Caco-2 (cell line): ENCODE results near the gene MAP3K8. TPM values are rescaled to one million over a fixed set of nuclear protein-coding genes. Genes with fewer than 3 reads are reported as not detected.

ENCODE experiments used
- BruUV-seq: library from RNA; stranded (reverse); fragments of 400-500 nt; replicated peaks from 2 replicates; lab custom pipeline; 2021; lab: Mats Ljungman, UMichigan
- CTCF ChIA-PET: fragments of 300-600 bp; sonication (Branson Sonifier 250); formaldehyde crosslinking; loops from one replicate; lab custom pipeline; 2022; ENCODE audit warnings: antibody characterized with exemption; lab: Charles Lee
- POLR2A ChIA-PET: fragments of 300-600 bp; sonication (Branson Sonifier 250); formaldehyde crosslinking; loops from one replicate; lab custom pipeline; 2022; ENCODE audit warnings: antibody characterized with exemption; lab: Charles Lee
- DNase-seq, 2 experiments: peaks; one replicate each; pipeline versions ENCODE4 v3.0.0 to v3.0.0-alpha.2; 2020 to 2022
- H3K27me3 ChIP-seq: replicated peaks from 2 replicates; pipeline ENCODE4 v1.6.0; 2011; ENCODE audit warnings: low read length; ENCODE audit not compliant: control insufficient read depth, insufficient read depth
- H3K36me3 ChIP-seq: 2 replicates; pipeline ENCODE4 v1.5.1; 2011; ENCODE audit warnings: low read length; ENCODE audit not compliant: control insufficient read depth, insufficient read depth
- H3K4me1 ChIP-seq: fragments of 250-450 bp; sonication (Bioruptor Pico); 2 replicates; pipeline ENCODE4 v1.5.1; 2020; ENCODE audit warnings: mild to moderate bottlenecking
- H3K4me3 ChIP-seq: 2 replicates; pipeline ENCODE4 v1.5.1; 2011; ENCODE audit warnings: low read depth, mild to moderate bottlenecking, control low read depth, low read length
- H3K9me3 ChIP-seq: fragments of 250-450 bp; sonication (Bioruptor Pico); 2 replicates; pipeline ENCODE4 v1.5.1; 2020; ENCODE audit warnings: mild to moderate bottlenecking, moderate library complexity
- H3K27ac Mint-ChIP-seq: one replicate; pipeline ENCODE4 v1.8.0; 2022; ENCODE audit warnings: mixed read lengths; ENCODE audit not compliant: unreplicated experiment
- H3K27me3 Mint-ChIP-seq: one replicate; pipeline ENCODE4 v1.8.0; 2022; ENCODE audit warnings: mixed read lengths; ENCODE audit not compliant: insufficient read depth, unreplicated experiment
- H3K36me3 Mint-ChIP-seq: one replicate; pipeline ENCODE4 v1.8.0; 2022; ENCODE audit warnings: mild to moderate bottlenecking, mixed read lengths; ENCODE audit not compliant: insufficient read depth, unreplicated experiment
- H3K4me1 Mint-ChIP-seq: one replicate; pipeline ENCODE4 v1.8.0; 2022; ENCODE audit warnings: low read depth, mixed read lengths; ENCODE audit not compliant: unreplicated experiment
- H3K4me3 Mint-ChIP-seq: one replicate; pipeline ENCODE4 v1.8.0; 2022; ENCODE audit warnings: mild to moderate bottlenecking, moderate library complexity, mixed read lengths; ENCODE audit not compliant: unreplicated experiment
- H3K9me3 Mint-ChIP-seq: one replicate; pipeline ENCODE4 v1.8.0; 2022; ENCODE audit warnings: mixed read lengths; ENCODE audit not compliant: unreplicated experiment
- CTCF ChIP-seq, 2 experiments: fragments of 200-600 bp in 1 of 2; IDR thresholded peaks; 1 replicate in 1 of 2; 2 replicates in 1 of 2; pipeline versions ENCODE4 v1.5.1 to v1.8.0; 2011 to 2022; ENCODE audit warnings: antibody characterized with exemption in 1 of 2, control low read depth in 1 of 2, inconsistent platforms in 1 of 2, low read depth in 1 of 2, low read length in 1 of 2, mild to moderate bottlenecking in 1 of 2, moderate library complexity in 1 of 2; ENCODE audit not compliant: insufficient read depth in 1 of 2, severe bottlenecking in 1 of 2, unreplicated experiment in 1 of 2
- intact Hi-C: fragments of 100-400 bp; cut with micrococcal nuclease; formaldehyde crosslinking; loops from one replicate; pipeline ENCODE4 v1.10.0; 2022; ENCODE audit not compliant: unreplicated experiment
- total RNA-seq: library from RNA; stranded (reverse); gene quantifications from 2 replicates; pipeline ENCODE4 v1.2.3, GENCODE V29; 2022

MAP3K8 gene
- total RNA-seq, 1 experiment from 2014 or later, result 17.9 TPM

GRCh38 chr10:30491204-30491915, 57.4 kb downstream of the MAP3K8 start:
- peaks cover 21% of the 10 kb centered on the region for H3K4me1 Mint-ChIP-seq
- CTCF ChIA-PET, result interaction anchor here (0.7 kb wide), 1 partner anchor 41 kb away, joined by 3 read pairs; no protein-coding TSS in a partner anchor
- peaks cover 9% of the 10 kb centered on the region for H3K9me3 Mint-ChIP-seq
- Histone ChIP-seq H3K36me3 (no peaks in the 10 kb centered on the region), H3K4me1 (no peaks in the 10 kb centered on the region), H3K9me3 (no peaks in the 10 kb centered on the region), H3K27me3 (no peaks in the 10 kb centered on the region), H3K4me3 (no peak overlapping the region)
- TF ChIP-seq CTCF (IDR thresholded peaks at IDR 0.05; ENCODE audit: insufficient read depth in 1 of 2, low read depth in 1 of 2, low read length in 1 of 2, severe bottlenecking in 1 of 2, unreplicated experiment in 1 of 2), result no peak
- BruUV-seq, result no TSS peak
- POLR2A ChIA-PET, result no interaction called here
- DNase-seq, result no peak
- H3K4me3 Mint-ChIP-seq, result no peak overlapping the region
- H3K27me3 Mint-ChIP-seq, result no peaks in the 10 kb centered on the region
- H3K36me3 Mint-ChIP-seq, result no peaks in the 10 kb centered on the region
- no peak overlapping the region for H3K27ac Mint-ChIP-seq
- intact Hi-C loops, result no loop called here

- no peak overlapping the region for H3K27ac Mint-ChIP-seq
- ChIA-PET POLR2A (no interaction called here), CTCF (no interaction called here)
- no peak for DNase-seq
- Histone ChIP-seq H3K4me3 (no peak overlapping the region), H3K36me3 (no peaks in the 10 kb centered on the region), H3K27me3 (no peaks in the 10 kb centered on the region), H3K9me3 (no peaks in the 10 kb centered on the region), H3K4me1 (no peaks in the 10 kb centered on the region)
- H3K27me3 Mint-ChIP-seq, result no peaks in the 10 kb centered on the region
- intact Hi-C loops, result no loop called here
- H3K36me3 Mint-ChIP-seq, result no peaks in the 10 kb centered on the region
- peaks cover 9% of the 10 kb centered on the region for H3K9me3 Mint-ChIP-seq
- H3K4me1 Mint-ChIP-seq, result peaks cover 21% of the 10 kb centered on the region
- no peak for TF ChIP-seq CTCF (IDR thresholded peaks at IDR 0.05; ENCODE audit: insufficient read depth in 1 of 2, low read depth in 1 of 2, low read length in 1 of 2, severe bottlenecking in 1 of 2, unreplicated experiment in 1 of 2)
- no peak overlapping the region for H3K4me3 Mint-ChIP-seq
- BruUV-seq, result no TSS peak
Measured at GRCh38 chr10:30491916-30492515, 58.0 kb downstream of the MAP3K8 start.

- H3K27ac Mint-ChIP-seq, result no peak overlapping the region
- no peaks in the 10 kb centered on the region for H3K36me3 Mint-ChIP-seq
- H3K4me3 Mint-ChIP-seq, result no peak overlapping the region
- peaks cover 9% of the 10 kb centered on the region for H3K9me3 Mint-ChIP-seq
- TF ChIP-seq CTCF (IDR thresholded peaks at IDR 0.05; ENCODE audit: insufficient read depth in 1 of 2, low read depth in 1 of 2, low read length in 1 of 2, severe bottlenecking in 1 of 2, unreplicated experiment in 1 of 2), result peak; percentile 29 to 33
- Histone ChIP-seq H3K4me3 (no peak overlapping the region), H3K4me1 (no peaks in the 10 kb centered on the region), H3K27me3 (no peaks in the 10 kb centered on the region), H3K9me3 (no peaks in the 10 kb centered on the region), H3K36me3 (no peaks in the 10 kb centered on the region)
- intact Hi-C loops, result no loop called here
- DNase-seq, result no peak
- ChIA-PET CTCF (interaction anchor here (0.8 to 1.3 kb wide), 3 partner anchors 11 to 133 kb away, joined by 3 to 5 read pairs (median 3); no protein-coding TSS in a partner anchor), POLR2A (no interaction called here)
- no TSS peak for BruUV-seq
- peaks cover 21% of the 10 kb centered on the region for H3K4me1 Mint-ChIP-seq
- H3K27me3 Mint-ChIP-seq, result no peaks in the 10 kb centered on the region
Measured at GRCh38 chr10:30493609-30494530, 59.9 kb downstream of the MAP3K8 start.
